Occipital lobe (tissue), 2 donors: Measurements from ENCODE around the gene MUTYH. TPM values are rescaled to one million over a fixed set of nuclear protein-coding genes. Genes with fewer than 3 reads are reported as not detected.
"Not testable (repeated sequence)": the region's sequence is repeated elsewhere in the genome, so short reads cannot be mapped to it uniquely, and the experiment has no call there.

Experiments
- DNase-seq: peaks from one replicate; lab custom pipeline; 2025; lab: John Stamatoyannopoulos, UW
- total RNA-seq: library from RNA; depleted of rRNA; stranded (reverse); fragments of >200 nt; gene quantifications from one replicate; pipeline ENCODE4 v1.2.3, GENCODE V29; 2014

MUTYH gene
- total RNA-seq, 1 donor from 2014 or later = 23.2 TPM

- DNase-seq = no peak
These were observed 17.7 kb downstream of the MUTYH start for GRCh38 chr1:45322486-45323040.

GRCh38 chr1:45321444-45321843 is 18.8 kb downstream of the MUTYH start:
- DNase-seq = no peak

- no peak for DNase-seq
These were observed 20.5 kb downstream of the MUTYH start for GRCh38 chr1:45319761-45320160.

- no peak for DNase-seq
These were observed 23.1 kb downstream of the MUTYH start for GRCh38 chr1:45317166-45317565.

GRCh38 chr1:45314266-45314665 is 26.0 kb downstream of the MUTYH start:
- DNase-seq = no peak

- DNase-seq = no peak
These were observed 33.3 kb downstream of the MUTYH start for GRCh38 chr1:45306905-45307304.

GRCh38 chr1:45306319-45306718 is 33.9 kb downstream of the MUTYH start:
- no peak for DNase-seq

- no peak for DNase-seq
These were observed 35.0 kb downstream of the MUTYH start for GRCh38 chr1:45305231-45305630.

- DNase-seq = no peak
These were observed 35.7 kb downstream of the MUTYH start for GRCh38 chr1:45304311-45305081.

- peak; percentile 99 for DNase-seq
These were observed 36.5 kb downstream of the MUTYH start for GRCh38 chr1:45303520-45304310.

GRCh38 chr1:45302505-45303150 is 37.6 kb downstream of the MUTYH start:
- no peak for DNase-seq

GRCh38 chr1:45300669-45300997 is 39.6 kb downstream of the MUTYH start:
- DNase-seq = no peak

GRCh38 chr1:45299981-45300668 is 40.1 kb downstream of the MUTYH start:
- peak; percentile 12 for DNase-seq

- no peak for DNase-seq
These were observed 40.9 kb downstream of the MUTYH start for GRCh38 chr1:45299296-45299695.

- DNase-seq = no peak
These were observed 42.4 kb downstream of the MUTYH start for GRCh38 chr1:45297666-45298356.

GRCh38 chr1:45291716-45292115 is 48.5 kb downstream of the MUTYH start:
- no peak for DNase-seq

- DNase-seq = not testable (repeated sequence)
These were observed 49.2 kb downstream of the MUTYH start for GRCh38 chr1:45291002-45291401.

- not testable (repeated sequence) for DNase-seq
These were observed 53.7 kb downstream of the MUTYH start for GRCh38 chr1:45286521-45286920.

- DNase-seq = not testable (repeated sequence)
These were observed 55.4 kb downstream of the MUTYH start for GRCh38 chr1:45284858-45285257.

GRCh38 chr1:45282351-45282750 is 57.9 kb downstream of the MUTYH start:
- no peak for DNase-seq
